Prostate gland (tissue), 2 donors: Measurements from ENCODE around the gene QRFP. TPM values are rescaled to one million over a fixed set of nuclear protein-coding genes. Genes with fewer than 3 reads are reported as not detected.
A peak's percentile ranks its signal among the peaks of the same experiment; 100 is the strongest.

ENCODE experiments used
- DNase-seq: peaks from one replicate; pipeline ENCODE4 v3.0.0-alpha.2; 2019; ENCODE audit warnings: low spot score
- H3K27ac ChIP-seq, 2 donors: fragments of 200-600 bp; sonication (generic); 2 replicates each; pipeline ENCODE4 v1.5.1; 2017 to 2019
- H3K27me3 ChIP-seq: fragments of 200-600 bp; sonication (generic); replicated peaks from 2 replicates; pipeline ENCODE4 v1.5.1; 2019; ENCODE audit not compliant: insufficient read depth
- H3K36me3 ChIP-seq, 2 donors: fragments of 200-600 bp; sonication (generic); 1 replicate in 1 of 2; 2 replicates in 1 of 2; pipeline versions ENCODE4 v1.5.1 to v1.8.1; 2017 to 2019
- H3K4me1 ChIP-seq: fragments of 200-600 bp; sonication (generic); replicated peaks from 2 replicates; pipeline ENCODE4 v1.5.1; 2019
- H3K4me3 ChIP-seq, 2 donors: fragments of 200-600 bp; sonication (generic); 2 replicates each; pipeline ENCODE4 v1.5.1; 2017 to 2019
- H3K9me3 ChIP-seq: fragments of 200-600 bp; sonication (generic); 2 replicates; pipeline ENCODE4 v1.5.1; 2017
- POLR2A ChIP-seq: fragments of 450-650 bp; IDR thresholded peaks from one replicate; pipeline ENCODE4 v1.6.1; 2016; ENCODE audit warnings: antibody characterized with exemption, mild to moderate bottlenecking
- POLR2AphosphoS5 ChIP-seq: sonication (generic); formaldehyde crosslinking; IDR thresholded peaks from one replicate; pipeline ENCODE4 v1.6.1; 2017; ENCODE audit warnings: antibody characterized with exemption
- WGBS: methylation state at CpG from one replicate; pipeline ENCODE4 v1.1.5; 2018; 5-methylcytosine and 5-hydroxymethylcytosine counted together
- intact Hi-C: fragments of 100-400 bp; cut with DNase I; formaldehyde crosslinking; loops from one replicate; pipeline ENCODE4 v1.14.2; 2022
- total RNA-seq, 2 donors: library from RNA; depleted of rRNA; stranded (reverse); fragments of >200 nt; gene quantifications; one replicate each; pipeline ENCODE4 v1.1.0, GENCODE V29; 2016
- TF ChIP-seq, protein P1 (sequence below), 4 experiments: fragments of 200-600 bp in 2 of 4; fragments of 450-650 bp in 2 of 4; sonication (generic) in 2 of 4; IDR thresholded peaks; 1 replicate in 3 of 4; 2 replicates in 1 of 4; pipeline ENCODE4 v1.5.1; 2016 to 2019; ENCODE audit warnings: antibody characterized with exemption in 4 of 4, mild to moderate bottlenecking in 2 of 4, moderate library complexity in 2 of 4

QRFP gene
- total RNA-seq, 2 donors from 2014 or later: 1.0 TPM; not detected in 1

DNA sequence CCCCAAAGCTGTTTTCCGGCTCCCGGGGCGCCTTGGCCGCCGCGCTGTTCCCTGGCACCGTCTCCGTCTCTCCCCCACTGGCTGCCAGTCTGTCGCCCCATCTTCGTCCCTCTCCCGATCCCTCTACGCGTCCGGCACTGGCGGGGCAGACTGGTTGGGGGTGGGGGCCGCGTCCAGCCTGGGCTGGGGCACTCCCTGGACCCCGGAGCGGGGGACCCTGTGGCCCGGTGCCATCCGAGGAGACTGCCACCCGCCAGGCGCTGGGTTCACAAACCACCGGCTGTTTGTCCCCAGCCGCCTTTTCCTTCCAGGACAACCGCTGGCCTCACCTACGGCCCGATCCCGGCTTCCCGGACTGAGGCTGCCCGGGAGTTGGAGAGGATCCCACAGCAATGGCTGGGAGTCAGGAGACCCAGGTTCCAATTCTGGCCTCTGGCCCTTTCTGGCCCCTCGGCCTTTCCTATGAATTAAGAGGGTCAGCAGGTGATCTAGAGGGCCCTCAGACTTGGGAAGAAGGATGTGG, 43.5 kb upstream of the QRFP start:
- TF ChIP-seq POLR2A: no peak
- TF ChIP-seq, protein P1, sequence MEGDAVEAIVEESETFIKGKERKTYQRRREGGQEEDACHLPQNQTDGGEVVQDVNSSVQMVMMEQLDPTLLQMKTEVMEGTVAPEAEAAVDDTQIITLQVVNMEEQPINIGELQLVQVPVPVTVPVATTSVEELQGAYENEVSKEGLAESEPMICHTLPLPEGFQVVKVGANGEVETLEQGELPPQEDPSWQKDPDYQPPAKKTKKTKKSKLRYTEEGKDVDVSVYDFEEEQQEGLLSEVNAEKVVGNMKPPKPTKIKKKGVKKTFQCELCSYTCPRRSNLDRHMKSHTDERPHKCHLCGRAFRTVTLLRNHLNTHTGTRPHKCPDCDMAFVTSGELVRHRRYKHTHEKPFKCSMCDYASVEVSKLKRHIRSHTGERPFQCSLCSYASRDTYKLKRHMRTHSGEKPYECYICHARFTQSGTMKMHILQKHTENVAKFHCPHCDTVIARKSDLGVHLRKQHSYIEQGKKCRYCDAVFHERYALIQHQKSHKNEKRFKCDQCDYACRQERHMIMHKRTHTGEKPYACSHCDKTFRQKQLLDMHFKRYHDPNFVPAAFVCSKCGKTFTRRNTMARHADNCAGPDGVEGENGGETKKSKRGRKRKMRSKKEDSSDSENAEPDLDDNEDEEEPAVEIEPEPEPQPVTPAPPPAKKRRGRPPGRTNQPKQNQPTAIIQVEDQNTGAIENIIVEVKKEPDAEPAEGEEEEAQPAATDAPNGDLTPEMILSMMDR (IDR thresholded peaks at IDR 0.05): no peak
- no peak for TF ChIP-seq POLR2AphosphoS5
- no peaks in the 10 kb centered on the region for H3K9me3 ChIP-seq
- H3K4me1 ChIP-seq: peaks cover 7% of the 10 kb centered on the region
- no peak for DNase-seq
- H3K27me3 ChIP-seq: no peaks in the 10 kb centered on the region
- H3K4me3 ChIP-seq: peak overlapping the region in 1 of 2 donors; percentile 40
- intact Hi-C loops: loop anchor here (2.0 to 5.0 kb wide), 3 partner anchors 71 to 238 kb away; no protein-coding TSS in a partner anchor
- 7% methylated on average over 30 of the region's 32 CpGs for WGBS
- no peaks in the 10 kb centered on the region for H3K36me3 ChIP-seq
- no peak overlapping the region for H3K27ac ChIP-seq

DNA sequence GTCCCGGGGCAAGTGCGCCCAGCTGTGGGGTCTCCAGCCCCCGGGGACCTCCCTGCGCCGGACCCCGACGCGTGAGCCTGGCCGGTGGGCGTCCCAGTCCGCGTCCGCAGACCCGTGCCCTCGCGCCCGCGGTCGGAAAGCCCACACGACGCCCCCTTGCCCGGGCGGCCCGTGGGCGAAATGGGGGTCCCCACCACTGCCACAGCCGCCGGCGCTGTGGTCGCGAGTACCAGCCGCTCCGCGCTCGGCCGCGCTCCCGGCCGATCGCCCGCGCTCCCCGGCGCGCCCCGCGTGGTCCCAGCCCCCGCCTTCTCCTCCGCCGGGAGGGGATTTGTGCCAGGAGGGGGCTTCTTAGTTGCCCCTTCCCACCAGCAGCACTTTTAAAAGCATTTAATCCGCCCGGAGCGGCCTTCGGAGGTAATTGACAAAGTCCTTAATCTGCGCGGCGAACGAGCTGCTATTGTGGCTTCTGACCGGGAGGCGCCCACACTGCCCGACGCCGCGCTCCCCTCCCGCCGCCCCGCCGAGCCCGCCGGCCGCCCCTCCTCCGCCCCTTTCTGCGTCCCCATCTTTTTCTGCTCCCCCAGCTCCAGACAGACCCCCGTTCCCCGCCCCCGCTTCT, 42.9 kb upstream of the QRFP start:
- Histone ChIP-seq H3K27ac (no peak overlapping the region), H3K4me1 (peaks cover 7% of the 10 kb centered on the region), H3K4me3 (peak overlapping the region; percentile 30 to 40), H3K9me3 (no peaks in the 10 kb centered on the region), H3K27me3 (peaks cover 2% of the 10 kb centered on the region), H3K36me3 (no peaks in the 10 kb centered on the region)
- TF ChIP-seq POLR2AphosphoS5 (no peak), POLR2A (no peak)
- TF ChIP-seq, protein P1 (IDR thresholded peaks at IDR 0.05): peak in 1 of 4 experiments; percentile 4
- no peak for DNase-seq
- intact Hi-C loops: loop anchor here (2.0 to 5.0 kb wide), 3 partner anchors 71 to 237 kb away; no protein-coding TSS in a partner anchor
- WGBS: under 1% methylated on average over 29 of the region's 75 CpGs

DNA sequence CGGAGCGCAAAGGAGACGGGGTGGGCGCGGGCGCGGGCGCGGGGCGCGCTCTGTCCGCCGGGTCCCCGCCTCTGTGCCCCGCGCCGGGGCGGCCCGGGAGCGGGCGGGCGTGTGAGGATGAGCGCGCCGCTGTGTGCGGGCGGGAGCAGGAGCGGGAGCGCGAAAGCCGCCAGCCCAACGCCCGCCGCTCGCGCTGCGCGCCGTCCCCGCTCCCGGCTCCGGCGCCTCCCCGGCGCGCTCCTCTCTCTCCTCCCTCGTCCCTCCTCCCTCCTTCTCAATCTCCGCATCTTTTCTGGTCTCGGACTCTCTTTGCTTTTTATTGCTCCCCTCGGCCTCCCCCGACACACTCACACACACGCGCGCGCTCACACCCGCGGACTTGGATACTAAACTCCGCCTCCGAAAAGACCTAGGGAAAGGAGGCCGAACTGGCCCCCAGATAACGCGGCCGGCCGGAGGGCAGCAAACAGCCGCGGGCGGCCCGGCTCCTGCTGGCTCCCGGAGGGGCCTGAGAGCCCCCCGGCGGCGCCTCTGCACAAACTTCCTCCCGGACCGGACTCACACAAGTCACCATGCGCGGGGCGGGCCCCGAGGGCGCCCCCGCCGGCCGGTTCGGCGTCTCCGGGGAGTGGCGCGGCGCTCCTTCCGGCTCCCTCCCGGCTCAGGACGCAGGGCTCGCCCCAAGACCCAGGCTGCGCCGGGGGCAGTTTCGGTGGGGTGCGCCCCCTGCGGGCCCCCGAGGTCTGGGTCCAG, 42.2 kb upstream of the QRFP start, which contains the start of gene FIBCD1:
FIBCD1 (minus strand) TSS at position 596 of the 753 bp plus-strand sequence. CDS start 640 bp downstream, outside the sequence.
- intact Hi-C loops: no loop called here
- peaks cover 6% of the 10 kb centered on the region for H3K27me3 ChIP-seq
- WGBS: under 1% methylated on average over 73 of the region's 98 CpGs

DNA sequence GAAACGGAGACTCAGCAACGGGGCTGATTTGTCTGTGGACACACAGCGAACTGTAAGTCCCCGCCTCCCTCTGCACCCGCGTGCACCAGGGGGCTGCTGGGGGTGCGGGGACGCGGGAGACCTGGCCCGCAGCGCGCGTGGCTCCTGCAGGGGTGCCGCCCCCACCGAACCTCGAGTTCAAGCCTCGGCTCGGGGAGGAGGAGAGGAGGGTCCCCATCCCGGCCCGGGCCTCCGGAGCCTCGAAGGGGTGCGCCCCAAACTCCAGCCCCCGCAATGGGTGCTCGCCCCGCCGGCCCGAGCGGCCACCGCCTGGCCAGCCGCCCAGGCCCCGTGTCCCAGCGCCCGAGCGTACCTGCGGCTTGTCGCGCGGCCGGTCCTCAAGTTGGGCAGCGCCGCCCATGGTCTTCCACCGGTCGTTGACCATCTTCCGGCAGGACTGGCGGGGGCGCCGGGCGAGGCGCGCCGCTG, 41.6 kb upstream of the QRFP start:
- Histone ChIP-seq H3K4me3 (peak overlapping the region; percentile 30 to 40), H3K36me3 (no peaks in the 10 kb centered on the region), H3K9me3 (no peaks in the 10 kb centered on the region), H3K27ac (no peak overlapping the region), H3K4me1 (peaks cover 7% of the 10 kb centered on the region), H3K27me3 (peaks cover 6% of the 10 kb centered on the region)
- no peak for DNase-seq
- intact Hi-C loops: no loop called here
- TF ChIP-seq POLR2A (no peak), POLR2AphosphoS5 (no peak)
- TF ChIP-seq, protein P1 (IDR thresholded peaks at IDR 0.05): no peak
- WGBS: 4% methylated on average over 45 of the region's 52 CpGs

More for the DNA sequence above, 42.2 kb upstream of the QRFP start, which contains the start of gene FIBCD1:
- Histone ChIP-seq H3K27ac (no peak within 1 kb of the TSS), H3K9me3 (no peaks in the 10 kb centered on the region), H3K4me1 (peaks cover 7% of the 10 kb centered on the region), H3K36me3 (no peaks in the 10 kb centered on the region), H3K4me3 (peak within 1 kb of the TSS; percentile 30 to 40)
- TF ChIP-seq POLR2AphosphoS5: no peak
- TF ChIP-seq, protein P1 (IDR thresholded peaks at IDR 0.05): peak in 2 of 4 experiments; percentile 7 to 18
- no peak for DNase-seq
